ENCODE measurements around the gene MSN. TPM values are rescaled to one million over a fixed set of nuclear protein-coding genes. Genes with fewer than 3 reads are reported as not detected.

Gene MSN
- total RNA-seq: 166 and 515 TPM in 2 replicates

GRCh38 chrX:65667503-65668376 is at the start of gene MSN:
Gene MSN, plus strand, starts transcription at chrX:65667654. Its CDS starts 188 bp downstream, at chrX:65667842.

Other genes with a start within 250 kb of the MSN start
- 14.6 and 20.8 TPM in 2 replicates for gene LAS1L, start 132.9 kb upstream of the MSN start, total RNA-seq